ENCODE measurements around the gene RBM28.
"Not testable (repeated sequence)": the region's sequence is repeated elsewhere in the genome, so short reads cannot be mapped to it uniquely, and the experiment has no call there.

RBM28 gene

GRCh38 chr7:128350708-128351295, 7.1 kb upstream of the RBM28 start:
- DNase-seq (ENCODE audit: low read depth in 2 of 2): no peak

- no peak for DNase-seq (ENCODE audit: low read depth in 2 of 2)
These were observed 5.7 kb upstream of the RBM28 start for GRCh38 chr7:128349466-128349825.

- DNase-seq (ENCODE audit: low read depth in 2 of 2): no peak
These were observed 4.0 kb upstream of the RBM28 start for GRCh38 chr7:128347647-128348097.

GRCh38 chr7:128344431-128344774, 695 bp upstream of the RBM28 start:
- DNase-seq (ENCODE audit: low read depth in 2 of 2): no peak

GRCh38 chr7:128341733-128342132, 2.0 kb downstream of the RBM28 start:
- no peak for DNase-seq (ENCODE audit: low read depth in 2 of 2)

- DNase-seq (ENCODE audit: low read depth in 2 of 2): no peak
These were observed 8.0 kb downstream of the RBM28 start for GRCh38 chr7:128335730-128336129.

GRCh38 chr7:128324368-128324680, 19.4 kb downstream of the RBM28 start:
- no peak for DNase-seq (ENCODE audit: low read depth in 2 of 2)

GRCh38 chr7:128323459-128324367, 20.0 kb downstream of the RBM28 start:
- no peak for DNase-seq (ENCODE audit: low read depth in 2 of 2)

- DNase-seq (ENCODE audit: low read depth in 2 of 2): no peak
These were observed 20.7 kb downstream of the RBM28 start for GRCh38 chr7:128323040-128323439.

GRCh38 chr7:128322040-128322643, 21.6 kb downstream of the RBM28 start:
- DNase-seq (ENCODE audit: low read depth in 2 of 2): no peak

- no peak for DNase-seq (ENCODE audit: low read depth in 2 of 2)
These were observed 22.7 kb downstream of the RBM28 start for GRCh38 chr7:128321044-128321422.

- DNase-seq (ENCODE audit: low read depth in 2 of 2): no peak
These were observed 25.0 kb downstream of the RBM28 start for GRCh38 chr7:128318691-128319090.

GRCh38 chr7:128311013-128311412, 32.7 kb downstream of the RBM28 start:
- DNase-seq (ENCODE audit: low read depth in 2 of 2): no peak

- DNase-seq (ENCODE audit: low read depth in 2 of 2): no peak
These were observed 33.2 kb downstream of the RBM28 start for GRCh38 chr7:128310499-128310898.

- DNase-seq (ENCODE audit: low read depth in 2 of 2): no peak
These were observed 33.7 kb downstream of the RBM28 start for GRCh38 chr7:128309976-128310375.

GRCh38 chr7:128309124-128309523, 34.6 kb downstream of the RBM28 start:
- no peak for DNase-seq (ENCODE audit: low read depth in 2 of 2)

GRCh38 chr7:128307061-128307460, 36.6 kb downstream of the RBM28 start:
- no peak for DNase-seq (ENCODE audit: low read depth in 2 of 2)

- no peak for DNase-seq (ENCODE audit: low read depth in 2 of 2)
These were observed 39.5 kb downstream of the RBM28 start for GRCh38 chr7:128304212-128304611.

GRCh38 chr7:128303643-128304042, 40.1 kb downstream of the RBM28 start:
- no peak for DNase-seq (ENCODE audit: low read depth in 2 of 2)

- no peak for DNase-seq (ENCODE audit: low read depth in 2 of 2)
These were observed 40.6 kb downstream of the RBM28 start for GRCh38 chr7:128303133-128303532.

GRCh38 chr7:128302139-128302538, 41.6 kb downstream of the RBM28 start:
- DNase-seq (ENCODE audit: low read depth in 2 of 2): no peak

GRCh38 chr7:128299109-128299607, 44.5 kb downstream of the RBM28 start:
- DNase-seq (ENCODE audit: low read depth in 2 of 2): no peak

GRCh38 chr7:128298004-128298403, 45.7 kb downstream of the RBM28 start:
- DNase-seq (ENCODE audit: low read depth in 2 of 2): not testable (repeated sequence)

Measured in stimulated activated CD8-positive, alpha-beta memory T cell treated with anti-CD3 and anti-CD28 coated beads, Interleukin-2, amount 100 ng/mL, for 48 hours (primary cell).